ENCODE data around the gene CCR7.

DNA sequence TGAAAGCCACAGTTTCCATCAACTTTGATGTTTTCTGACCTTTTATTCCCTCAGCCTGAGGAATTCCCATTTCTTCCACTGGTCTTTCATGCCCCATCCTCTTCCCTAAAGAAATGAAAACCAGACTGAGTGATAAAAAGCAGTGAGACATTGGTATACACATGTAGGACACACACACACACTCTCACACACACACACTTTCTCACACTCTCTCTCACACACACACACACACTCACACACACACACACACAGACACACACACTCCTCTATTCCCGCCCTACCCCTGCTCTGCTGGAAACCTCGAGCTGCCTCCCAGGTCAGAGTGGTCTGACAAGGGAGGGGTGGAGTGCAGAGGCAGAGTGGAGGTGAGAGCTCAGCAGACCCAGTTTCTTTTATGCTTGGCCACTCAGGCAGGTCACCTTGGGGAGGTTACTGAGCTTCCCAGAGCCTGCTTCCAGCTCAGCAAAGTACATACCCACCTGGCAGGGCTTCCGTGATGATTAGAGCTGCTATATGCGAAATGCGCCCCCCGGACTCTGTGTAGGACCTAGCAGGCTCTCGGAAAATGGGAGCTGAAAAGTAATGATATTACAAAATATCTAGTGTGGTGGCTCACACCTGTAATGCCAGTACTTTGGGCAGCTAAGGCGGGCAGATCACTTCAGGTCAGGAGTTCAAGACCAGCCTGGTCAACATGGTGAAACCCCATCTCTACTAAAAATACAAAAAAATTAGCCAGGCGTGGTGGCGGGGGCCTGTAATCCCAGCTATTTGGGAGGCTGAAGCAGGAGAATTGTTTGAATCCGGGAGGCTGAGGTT lies 30.7 kb downstream of the CCR7 start:
- TF ChIP-seq, protein P1, sequence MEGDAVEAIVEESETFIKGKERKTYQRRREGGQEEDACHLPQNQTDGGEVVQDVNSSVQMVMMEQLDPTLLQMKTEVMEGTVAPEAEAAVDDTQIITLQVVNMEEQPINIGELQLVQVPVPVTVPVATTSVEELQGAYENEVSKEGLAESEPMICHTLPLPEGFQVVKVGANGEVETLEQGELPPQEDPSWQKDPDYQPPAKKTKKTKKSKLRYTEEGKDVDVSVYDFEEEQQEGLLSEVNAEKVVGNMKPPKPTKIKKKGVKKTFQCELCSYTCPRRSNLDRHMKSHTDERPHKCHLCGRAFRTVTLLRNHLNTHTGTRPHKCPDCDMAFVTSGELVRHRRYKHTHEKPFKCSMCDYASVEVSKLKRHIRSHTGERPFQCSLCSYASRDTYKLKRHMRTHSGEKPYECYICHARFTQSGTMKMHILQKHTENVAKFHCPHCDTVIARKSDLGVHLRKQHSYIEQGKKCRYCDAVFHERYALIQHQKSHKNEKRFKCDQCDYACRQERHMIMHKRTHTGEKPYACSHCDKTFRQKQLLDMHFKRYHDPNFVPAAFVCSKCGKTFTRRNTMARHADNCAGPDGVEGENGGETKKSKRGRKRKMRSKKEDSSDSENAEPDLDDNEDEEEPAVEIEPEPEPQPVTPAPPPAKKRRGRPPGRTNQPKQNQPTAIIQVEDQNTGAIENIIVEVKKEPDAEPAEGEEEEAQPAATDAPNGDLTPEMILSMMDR (IDR thresholded peaks at IDR 0.05) = no peak
- no peak for TF ChIP-seq POLR2A (IDR thresholded peaks at IDR 0.05)
